ENCODE results near the gene PAQR7. TPM values are rescaled to one million over a fixed set of nuclear protein-coding genes. Genes with fewer than 3 reads are reported as not detected.

PAQR7 gene
- total RNA-seq, 2 donors from 2014 or later: 2.5 to 3.4 TPM

DNA sequence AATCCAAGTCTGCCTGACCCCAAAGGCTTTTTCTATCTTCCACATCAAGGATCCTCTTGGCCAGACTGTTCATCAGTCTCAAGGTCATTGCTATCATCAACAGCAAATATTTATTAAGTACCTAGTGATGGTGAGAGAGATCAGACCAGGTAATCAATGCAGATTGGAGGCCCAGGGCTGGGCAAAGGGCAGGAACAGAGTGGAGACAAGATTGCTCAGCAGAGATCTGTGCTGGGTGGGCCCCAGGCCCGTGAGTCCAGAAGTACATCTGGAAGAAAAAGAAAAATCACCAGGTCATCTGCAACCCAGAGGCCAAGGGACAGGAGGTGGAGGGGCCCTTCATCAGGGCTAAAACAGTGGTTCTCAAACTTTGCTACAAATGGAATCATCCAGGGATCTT lies 10.1 kb upstream of the PAQR7 start:
- H3K9me3 ChIP-seq: no peaks in the 10 kb centered on the region
- no peak for DNase-seq

DNA sequence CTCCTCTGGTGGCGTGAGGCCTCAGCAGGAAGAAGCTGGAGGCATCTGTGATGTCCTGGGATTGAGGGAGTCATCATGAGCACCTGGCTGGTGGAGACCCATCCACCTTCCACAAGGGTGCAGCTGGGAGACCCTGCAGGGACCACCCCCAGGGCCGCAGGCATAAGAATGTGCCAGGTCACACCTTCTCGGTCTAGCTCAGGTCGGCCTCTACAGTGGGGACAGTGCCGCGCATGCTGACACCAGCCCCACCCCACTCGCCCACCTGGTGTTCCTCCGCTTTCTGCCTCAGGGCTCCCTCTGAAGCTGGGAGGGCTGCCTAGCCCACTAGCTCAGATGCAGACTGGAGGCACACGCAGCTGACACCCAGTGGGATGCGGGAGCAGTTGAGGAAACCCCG lies 5.8 kb upstream of the PAQR7 start:
- H3K4me1 ChIP-seq: no peaks in the 10 kb centered on the region
- no peak overlapping the region for H3K27ac ChIP-seq
- no peak overlapping the region for H3K9ac ChIP-seq (ENCODE audit: low read depth in 2 of 2, low read length in 2 of 2)
- TF ChIP-seq, protein P1, sequence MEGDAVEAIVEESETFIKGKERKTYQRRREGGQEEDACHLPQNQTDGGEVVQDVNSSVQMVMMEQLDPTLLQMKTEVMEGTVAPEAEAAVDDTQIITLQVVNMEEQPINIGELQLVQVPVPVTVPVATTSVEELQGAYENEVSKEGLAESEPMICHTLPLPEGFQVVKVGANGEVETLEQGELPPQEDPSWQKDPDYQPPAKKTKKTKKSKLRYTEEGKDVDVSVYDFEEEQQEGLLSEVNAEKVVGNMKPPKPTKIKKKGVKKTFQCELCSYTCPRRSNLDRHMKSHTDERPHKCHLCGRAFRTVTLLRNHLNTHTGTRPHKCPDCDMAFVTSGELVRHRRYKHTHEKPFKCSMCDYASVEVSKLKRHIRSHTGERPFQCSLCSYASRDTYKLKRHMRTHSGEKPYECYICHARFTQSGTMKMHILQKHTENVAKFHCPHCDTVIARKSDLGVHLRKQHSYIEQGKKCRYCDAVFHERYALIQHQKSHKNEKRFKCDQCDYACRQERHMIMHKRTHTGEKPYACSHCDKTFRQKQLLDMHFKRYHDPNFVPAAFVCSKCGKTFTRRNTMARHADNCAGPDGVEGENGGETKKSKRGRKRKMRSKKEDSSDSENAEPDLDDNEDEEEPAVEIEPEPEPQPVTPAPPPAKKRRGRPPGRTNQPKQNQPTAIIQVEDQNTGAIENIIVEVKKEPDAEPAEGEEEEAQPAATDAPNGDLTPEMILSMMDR (IDR thresholded peaks at IDR 0.05): no peak
- H3K27me3 ChIP-seq: no peaks in the 10 kb centered on the region
- no peaks in the 10 kb centered on the region for H3K9me3 ChIP-seq
- H3K36me3 ChIP-seq: no peaks in the 10 kb centered on the region
- H3K4me3 ChIP-seq: no peak overlapping the region
- no peak for DNase-seq
- intact Hi-C loops (cut with DNase I): no loop called here

More for the DNA sequence above, 10.1 kb upstream of the PAQR7 start:
- no peak overlapping the region for H3K4me3 ChIP-seq
- H3K27ac ChIP-seq: no peak overlapping the region
- peaks cover 5% of the 10 kb centered on the region for H3K4me1 ChIP-seq
- H3K36me3 ChIP-seq: no peaks in the 10 kb centered on the region
- H3K9ac ChIP-seq (ENCODE audit: low read depth in 2 of 2, low read length in 2 of 2): no peak overlapping the region
- no peaks in the 10 kb centered on the region for H3K27me3 ChIP-seq
- TF ChIP-seq, protein P1 (IDR thresholded peaks at IDR 0.05): no peak
- intact Hi-C loops (cut with DNase I): no loop called here

DNA sequence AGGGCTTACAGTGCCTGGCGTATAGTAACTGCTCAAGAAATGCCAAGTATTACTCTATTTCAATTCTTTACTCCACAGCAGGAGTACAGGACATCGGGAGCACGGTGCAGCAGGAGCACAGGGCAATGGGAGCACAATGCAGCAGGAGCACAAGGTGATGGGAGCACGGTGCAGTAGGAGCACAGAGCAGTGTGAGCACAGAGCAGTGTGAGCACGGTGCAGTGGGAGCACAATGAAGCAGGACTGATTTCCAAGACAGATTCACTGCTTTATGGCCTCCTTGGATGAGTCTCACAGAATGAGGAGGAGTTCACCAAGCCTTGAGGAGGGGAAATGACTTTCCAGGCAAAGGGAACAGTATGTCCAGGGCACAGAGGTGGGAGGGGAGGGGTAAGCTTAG lies 5.0 kb upstream of the PAQR7 start:
- Histone ChIP-seq H3K36me3 (no peaks in the 10 kb centered on the region), H3K27me3 (no peaks in the 10 kb centered on the region), H3K4me3 (no peak overlapping the region), H3K9me3 (no peaks in the 10 kb centered on the region), H3K4me1 (no peaks in the 10 kb centered on the region), H3K9ac (ENCODE audit: low read depth in 2 of 2, low read length in 2 of 2) (no peak overlapping the region), H3K27ac (no peak overlapping the region)
- TF ChIP-seq, protein P1 (IDR thresholded peaks at IDR 0.05): no peak
- intact Hi-C loops (cut with DNase I): no loop called here
- no peak for DNase-seq

DNA sequence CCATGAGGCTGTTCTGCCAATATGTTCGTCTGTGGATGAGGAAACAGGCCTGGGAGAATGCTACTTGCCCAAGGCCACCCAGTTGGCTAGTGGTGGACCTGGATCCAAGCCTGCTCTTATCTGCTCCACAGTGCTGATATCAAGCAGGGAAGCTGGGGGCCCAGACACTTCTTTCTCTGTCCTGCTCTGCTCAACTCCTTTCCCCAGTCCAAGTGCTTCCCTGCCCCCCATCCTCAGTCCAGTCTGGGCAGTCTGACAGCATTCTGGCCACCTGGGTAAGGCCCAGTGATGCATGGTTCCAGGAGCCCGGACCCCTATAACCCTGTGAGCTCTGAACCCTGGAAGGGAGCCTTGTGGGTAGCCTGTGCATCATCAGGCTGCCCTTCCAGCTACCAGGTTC lies 4.2 kb upstream of the PAQR7 start:
- Histone ChIP-seq H3K27me3 (no peaks in the 10 kb centered on the region), H3K9ac (ENCODE audit: low read depth in 2 of 2, low read length in 2 of 2) (no peak overlapping the region), H3K4me3 (no peak overlapping the region), H3K36me3 (no peaks in the 10 kb centered on the region), H3K4me1 (peaks cover 1% of the 10 kb centered on the region), H3K27ac (no peak overlapping the region), H3K9me3 (no peaks in the 10 kb centered on the region)
- TF ChIP-seq, protein P1 (IDR thresholded peaks at IDR 0.05): no peak
- intact Hi-C loops (cut with DNase I): no loop called here
- no peak for DNase-seq

DNA sequence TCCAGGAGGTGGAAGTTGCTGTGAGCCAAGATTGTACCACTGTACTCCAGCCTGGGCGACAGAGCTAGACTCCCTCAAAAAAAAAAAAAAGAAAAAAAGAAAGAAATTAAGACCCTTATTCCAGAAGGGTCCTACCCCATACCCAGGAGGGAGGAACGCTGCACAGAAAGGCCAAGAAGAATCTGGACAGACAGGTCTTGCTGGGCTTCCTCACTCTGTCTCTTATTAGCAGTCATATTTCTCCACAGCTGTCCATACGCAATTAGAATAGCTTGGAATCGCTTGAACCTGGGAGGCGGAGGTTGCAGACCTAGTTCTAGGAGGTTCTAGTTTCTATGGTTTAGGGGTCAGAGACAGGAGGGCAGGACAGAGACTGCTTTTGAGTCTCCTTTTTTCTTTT lies 3.2 kb upstream of the PAQR7 start:
- H3K9me3 ChIP-seq: no peaks in the 10 kb centered on the region
- no peak overlapping the region for H3K27ac ChIP-seq
- no peak overlapping the region for H3K4me3 ChIP-seq
- H3K9ac ChIP-seq (ENCODE audit: low read depth in 2 of 2, low read length in 2 of 2): no peak overlapping the region
- H3K27me3 ChIP-seq: no peaks in the 10 kb centered on the region
- peaks cover 6% of the 10 kb centered on the region for H3K4me1 ChIP-seq
- TF ChIP-seq, protein P1 (IDR thresholded peaks at IDR 0.05): no peak
- intact Hi-C loops (cut with DNase I): no loop called here
- no peaks in the 10 kb centered on the region for H3K36me3 ChIP-seq
- no peak for DNase-seq

DNA sequence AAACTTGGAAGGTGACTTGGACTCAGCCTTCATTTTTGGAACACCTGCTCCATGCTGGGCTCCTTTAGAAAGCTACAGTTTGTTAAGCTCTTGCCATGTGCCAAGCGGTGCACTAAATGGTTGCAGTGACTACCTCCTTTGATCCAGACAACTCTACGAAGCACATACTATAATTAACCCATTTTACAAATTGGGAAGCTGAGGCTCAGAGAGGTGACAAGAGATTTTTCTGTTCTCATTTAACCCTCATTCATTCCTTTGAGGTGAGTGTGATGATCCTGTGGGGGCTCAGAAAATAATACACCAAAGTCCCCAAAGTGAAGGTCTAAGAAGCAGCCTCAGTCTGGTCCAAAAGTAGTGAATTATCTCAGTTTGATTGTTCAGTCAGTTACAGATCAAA lies 1.6 kb upstream of the PAQR7 start:
- intact Hi-C loops (cut with DNase I): no loop called here
- H3K9me3 ChIP-seq: no peaks in the 10 kb centered on the region
- H3K27me3 ChIP-seq: no peaks in the 10 kb centered on the region
- peaks cover 9% of the 10 kb centered on the region for H3K4me1 ChIP-seq
- no peak for DNase-seq
- no peaks in the 10 kb centered on the region for H3K36me3 ChIP-seq
- H3K9ac ChIP-seq (ENCODE audit: low read depth in 2 of 2, low read length in 2 of 2): no peak overlapping the region
- H3K27ac ChIP-seq: no peak overlapping the region
- no peak overlapping the region for H3K4me3 ChIP-seq
- TF ChIP-seq, protein P1 (IDR thresholded peaks at IDR 0.05): no peak

Data from colonic mucosa (tissue), 4 donors.